Measurements from ENCODE around the gene EIF4G2. TPM values are rescaled to one million over a fixed set of nuclear protein-coding genes. Genes with fewer than 3 reads are reported as not detected.
"Not testable (repeated sequence)": the region's sequence is repeated elsewhere in the genome, so short reads cannot be mapped to it uniquely, and the experiment has no call there.

Gene EIF4G2
- total RNA-seq (2014; rRNA removed) = 925 and 936 TPM in 2 replicates
- polyA plus RNA-seq (2012) = 415 TPM

- DNase-seq (ENCODE audit: low read depth) = peak; percentile 99
Measured at GRCh38 chr11:10808553-10809372, at the start of gene EIF4G2. EIF4G2 (minus strand) TSS chr11:10808926.

GRCh38 chr11:10857709-10858438 lies 49.1 kb upstream of the EIF4G2 start, which contains the start of gene ZBED5:
ZBED5 (minus strand) TSS chr11:10858053; CDS start chr11:10854945, 3,108 bp downstream.
- DNase-seq (ENCODE audit: low read depth) = peak; percentile 99

- no peak for DNase-seq (ENCODE audit: low read depth)
Measured at GRCh38 chr11:10857459-10857708, 48.7 kb upstream of the EIF4G2 start.

- peak; percentile 53 for DNase-seq (ENCODE audit: low read depth)
Measured at GRCh38 chr11:10856689-10857458, 48.1 kb upstream of the EIF4G2 start.

- no peak for DNase-seq (ENCODE audit: low read depth)
Measured at GRCh38 chr11:10855295-10855694, 46.6 kb upstream of the EIF4G2 start.

- no peak for DNase-seq (ENCODE audit: low read depth)
Measured at GRCh38 chr11:10847960-10848860, 39.5 kb upstream of the EIF4G2 start.

GRCh38 chr11:10846660-10847059 lies 37.9 kb upstream of the EIF4G2 start:
- no peak for DNase-seq (ENCODE audit: low read depth)

GRCh38 chr11:10845589-10845988 lies 36.9 kb upstream of the EIF4G2 start:
- no peak for DNase-seq (ENCODE audit: low read depth)

GRCh38 chr11:10844796-10845195 lies 36.1 kb upstream of the EIF4G2 start:
- DNase-seq (ENCODE audit: low read depth) = no peak

- no peak for DNase-seq (ENCODE audit: low read depth)
Measured at GRCh38 chr11:10844356-10844755, 35.6 kb upstream of the EIF4G2 start.

- DNase-seq (ENCODE audit: low read depth) = no peak
Measured at GRCh38 chr11:10838881-10839280, 30.2 kb upstream of the EIF4G2 start.

- peak; percentile 72 for DNase-seq (ENCODE audit: low read depth)
Measured at GRCh38 chr11:10838083-10838482, 29.4 kb upstream of the EIF4G2 start.

GRCh38 chr11:10836884-10837283 lies 28.2 kb upstream of the EIF4G2 start:
- not testable (repeated sequence) for DNase-seq (ENCODE audit: low read depth)

GRCh38 chr11:10829139-10829538 lies 20.4 kb upstream of the EIF4G2 start:
- no peak for DNase-seq (ENCODE audit: low read depth)

- DNase-seq (ENCODE audit: low read depth) = no peak
Measured at GRCh38 chr11:10828402-10828801, 19.7 kb upstream of the EIF4G2 start.

- no peak for DNase-seq (ENCODE audit: low read depth)
Measured at GRCh38 chr11:10824888-10825287, 16.2 kb upstream of the EIF4G2 start.

GRCh38 chr11:10823152-10823579 lies 14.4 kb upstream of the EIF4G2 start:
- DNase-seq (ENCODE audit: low read depth) = no peak

- DNase-seq (ENCODE audit: low read depth) = not testable (repeated sequence)
Measured at GRCh38 chr11:10822491-10822890, 13.8 kb upstream of the EIF4G2 start.

- DNase-seq (ENCODE audit: low read depth) = peak; percentile 95
Measured at GRCh38 chr11:10818594-10818993, 9.9 kb upstream of the EIF4G2 start.

GRCh38 chr11:10813945-10814344 lies 5.2 kb upstream of the EIF4G2 start:
- no peak for DNase-seq (ENCODE audit: low read depth)

All from LHCN-M2 (cell line).